ENCODE results near the gene PCDHAC1.

Gene PCDHAC1

GRCh38 chr5:140969880-140970279 is 43.8 kb downstream of the PCDHAC1 start:
- DNase-seq = no peak

- DNase-seq = no peak
These were observed 47.5 kb downstream of the PCDHAC1 start for GRCh38 chr5:140973550-140973949.

GRCh38 chr5:140977003-140977402 is 50.9 kb downstream of the PCDHAC1 start:
- DNase-seq = no peak

- no peak for DNase-seq
These were observed 52.2 kb downstream of the PCDHAC1 start for GRCh38 chr5:140978260-140978659.

- no peak for DNase-seq
These were observed 52.9 kb downstream of the PCDHAC1 start for GRCh38 chr5:140978983-140979382.

All from stimulated activated CD4-positive, alpha-beta T cell treated with anti-CD3 and anti-CD28 coated beads, Interleukin-2, amount 100 ng/mL, for 48 hours (primary cell).